Breast epithelium (tissue), 3 donors: Measurements from ENCODE around the gene WIPF2.

Experiments
- POLR2A ChIP-seq: fragments of 450-650 bp; IDR thresholded peaks from one replicate; pipeline ENCODE4 v1.6.1; 2016; ENCODE audit warnings: antibody characterized with exemption, mild to moderate bottlenecking, moderate library complexity
- TF ChIP-seq, protein P1 (sequence below), 3 donors: fragments of 450-650 bp; IDR thresholded peaks; one replicate each; pipeline ENCODE4 v1.5.1; 2016 to 2017; ENCODE audit warnings: antibody characterized with exemption in 3 of 3, mild to moderate bottlenecking in 3 of 3, moderate library complexity in 3 of 3

DNA sequence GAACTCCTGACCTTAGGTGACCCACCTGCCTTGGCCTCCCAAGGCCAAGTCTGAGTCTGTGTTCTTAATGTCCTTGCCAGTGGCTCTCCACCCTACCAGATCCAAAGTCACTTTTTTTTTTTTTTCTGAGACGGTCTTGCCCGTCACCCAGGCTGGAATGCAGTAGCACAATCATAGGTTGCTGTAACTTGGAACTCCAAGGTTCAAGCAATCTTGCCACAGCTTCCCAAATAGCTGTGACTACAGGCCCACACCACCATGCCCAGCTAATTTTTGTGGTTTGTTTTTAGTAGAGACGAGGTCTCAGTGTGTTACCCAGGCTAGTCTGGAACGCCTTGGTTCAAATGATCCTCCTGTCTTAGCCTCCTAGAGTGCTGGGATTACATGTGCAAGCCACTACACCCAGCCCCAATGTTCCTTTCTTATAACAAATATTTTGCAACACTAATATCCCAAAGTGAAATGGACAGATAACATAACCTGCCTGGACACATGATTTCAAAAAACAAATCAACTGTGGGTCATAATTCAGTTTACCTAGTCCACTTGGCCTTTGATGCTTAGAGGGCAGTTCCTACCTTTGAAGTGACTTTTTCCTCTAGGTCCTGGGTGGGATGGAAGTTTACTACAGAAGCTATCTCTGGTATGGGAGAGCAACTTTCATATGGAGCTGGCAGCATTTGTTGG, 45.9 kb upstream of the WIPF2 start:
- no peak for TF ChIP-seq POLR2A
- TF ChIP-seq, protein P1, sequence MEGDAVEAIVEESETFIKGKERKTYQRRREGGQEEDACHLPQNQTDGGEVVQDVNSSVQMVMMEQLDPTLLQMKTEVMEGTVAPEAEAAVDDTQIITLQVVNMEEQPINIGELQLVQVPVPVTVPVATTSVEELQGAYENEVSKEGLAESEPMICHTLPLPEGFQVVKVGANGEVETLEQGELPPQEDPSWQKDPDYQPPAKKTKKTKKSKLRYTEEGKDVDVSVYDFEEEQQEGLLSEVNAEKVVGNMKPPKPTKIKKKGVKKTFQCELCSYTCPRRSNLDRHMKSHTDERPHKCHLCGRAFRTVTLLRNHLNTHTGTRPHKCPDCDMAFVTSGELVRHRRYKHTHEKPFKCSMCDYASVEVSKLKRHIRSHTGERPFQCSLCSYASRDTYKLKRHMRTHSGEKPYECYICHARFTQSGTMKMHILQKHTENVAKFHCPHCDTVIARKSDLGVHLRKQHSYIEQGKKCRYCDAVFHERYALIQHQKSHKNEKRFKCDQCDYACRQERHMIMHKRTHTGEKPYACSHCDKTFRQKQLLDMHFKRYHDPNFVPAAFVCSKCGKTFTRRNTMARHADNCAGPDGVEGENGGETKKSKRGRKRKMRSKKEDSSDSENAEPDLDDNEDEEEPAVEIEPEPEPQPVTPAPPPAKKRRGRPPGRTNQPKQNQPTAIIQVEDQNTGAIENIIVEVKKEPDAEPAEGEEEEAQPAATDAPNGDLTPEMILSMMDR (IDR thresholded peaks at IDR 0.05) = no peak
